Heart left ventricle (tissue), 16 donors: Measurements from ENCODE around the gene NAXE. TPM values are rescaled to one million over a fixed set of nuclear protein-coding genes. Genes with fewer than 3 reads are reported as not detected.

Experiments
- ATAC-seq, 4 donors: fragments of 200-7000 bp; cut with Tn5 transposase; one replicate each; pipeline ENCODE4 v1.9.1; 2020 to 2022; ENCODE audit warnings: moderate library complexity in 4 of 4, mild to moderate bottlenecking in 3 of 4, moderate number of reproducible peaks in 1 of 4
- DNase-seq, 5 donors: peaks; one replicate each; pipeline ENCODE4 v3.0.0-alpha.2; 2020
- H3K27ac ChIP-seq, 12 donors: fragments of 200-600 bp; sonication (generic) in 4 of 12; one replicate each; pipeline versions ENCODE4 v1.5.0 to v1.8.0; 2016 to 2022; ENCODE audit warnings: mild to moderate bottlenecking in 2 of 12
- H3K27me3 ChIP-seq, 9 donors: fragments of 200-600 bp; sonication (generic) in 2 of 9; one replicate each; pipeline versions ENCODE4 v1.5.1 to v1.8.0; 2016 to 2022; ENCODE audit warnings: mild to moderate bottlenecking in 3 of 9
- H3K36me3 ChIP-seq, 9 donors: fragments of 200-600 bp; sonication (generic) in 2 of 9; one replicate each; pipeline versions ENCODE4 v1.5.0 to v1.8.0; 2018 to 2022; ENCODE audit warnings: mild to moderate bottlenecking in 2 of 9
- H3K4me1 ChIP-seq, 12 donors: fragments of 200-600 bp; sonication (generic) in 4 of 12; one replicate each; pipeline versions ENCODE4 v1.5.0 to v1.8.0; 2016 to 2022; ENCODE audit warnings: mild to moderate bottlenecking in 3 of 12
- H3K4me3 ChIP-seq, 12 donors: fragments of 200-600 bp; sonication (generic) in 4 of 12; one replicate each; pipeline versions ENCODE4 v1.5.0 to v1.8.0; 2017 to 2022; ENCODE audit warnings: mild to moderate bottlenecking in 9 of 12, moderate library complexity in 4 of 12
- H3K9me3 ChIP-seq, 12 donors: fragments of 200-600 bp; sonication (generic) in 4 of 12; one replicate each; pipeline versions ENCODE4 v1.5.0 to v1.8.0; 2016 to 2022; ENCODE audit warnings: mild to moderate bottlenecking in 1 of 12
- POLR2A ChIP-seq, 2 donors: fragments of 450-650 bp; IDR thresholded peaks; one replicate each; pipeline ENCODE4 v1.6.1; 2017; ENCODE audit warnings: antibody characterized with exemption in 2 of 2, mild to moderate bottlenecking in 2 of 2, moderate library complexity in 2 of 2
- WGBS, 4 donors: extraction: QIAGEN DNeasy Blood & Tissue Kit in 2 of 4; methylation state at CpG; one replicate each; pipeline versions ENCODE4 v1.1.5 to v1.1.7; 2013 to 2018; 5-methylcytosine and 5-hydroxymethylcytosine counted together
- intact Hi-C, 10 donors: fragments of 100-400 bp; cut with DNase I; formaldehyde crosslinking; loops; one replicate each; pipeline versions ENCODE4 v1.11.1 to v1.14.2; 2022
- polyA plus RNA-seq, 2 donors: library from polyadenylated mRNA; stranded (reverse); fragments of 200-250 nt; gene quantifications; one replicate each; pipeline ENCODE4 v1.2.3, GENCODE V29; 2013
- total RNA-seq, 9 donors: library from RNA; depleted of rRNA in 2 of 9; stranded (reverse); fragments of >200 nt in 2 of 9; fragmentation: NEBNext Ultra II Directional in 3 of 9; extraction: Animal tissue kit (Norgen Biotek cat#: 25700) in 3 of 9; gene quantifications; one replicate each; pipeline versions ENCODE4 v1.1.0 to v1.2.4, GENCODE V29; 2016 to 2023
- TF ChIP-seq, protein P1 (sequence below), 12 donors: fragments of 200-600 bp; sonication (generic) in 4 of 12; IDR thresholded peaks; one replicate each; pipeline versions ENCODE4 v1.5.0 to v1.8.0; 2018 to 2022; ENCODE audit warnings: antibody characterized with exemption in 12 of 12, mild to moderate bottlenecking in 5 of 12
- donor health status: ischemic (EF 13 %, LVEDD 7.1; RV severe dilation, severe dysfunction).
- donor health status: healthy with polysubstance abuse.
- donor health status: DM: no; HTN: yes; CAD: no.
- donor health status: DM: no; HTN: no; CAD: no.
- donor health status: ischemic (EF 25% LVEDD 6.9; RV normal size, moderate dysfunction).
- donor health status: ischemic (EF 25% LVEDD 5.7; RV mildly dilated, moderate dysfunction).
- donor health status: healthy.
- donor health status: DM: yes; HTN: yes; CAD: no.
- donor health status: ischemic (EF 35%, LVEDD 5.7; RV mildly dilated, moderate dysfunction).
- donor health status: nonischemic (EF 11% LVEDD 7.7; RV severe dilation, severe dysfunction).
- donor health status: DM: yes; HTN: yes; CAD: no.
- donor health status: PGD.
- donor health status: ischemic (EF 29% LVEDD 5.4; RV normal size, mild dysfunction).
- donor health status: nonischemic (EF 23%, LVEDD 6.1; RV moderate dilation, normal function).

Gene NAXE
- total and polyA plus RNA-seq, 11 donors, result 75.8 to 141 (median 101) TPM

DNA sequence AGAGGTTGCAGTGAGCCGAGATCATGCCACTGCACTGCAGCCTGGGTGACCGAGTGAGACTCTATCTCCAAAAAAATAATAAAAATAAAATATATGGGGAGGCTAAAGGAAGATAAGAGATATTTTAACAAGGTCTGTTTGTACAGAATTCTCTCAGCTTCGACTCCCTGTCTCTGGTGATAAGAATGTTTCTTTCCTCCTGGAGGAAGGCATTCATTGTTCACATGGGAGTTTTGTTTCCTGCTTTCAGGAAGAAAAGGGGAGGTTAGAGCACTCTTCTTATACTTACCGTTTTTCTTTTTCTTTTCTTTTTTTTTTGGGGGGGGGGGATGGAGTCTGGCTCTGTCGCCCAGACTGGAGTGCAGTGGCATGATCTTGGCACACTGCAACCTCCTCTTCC lies 2.0 kb upstream of the NAXE start:
- peaks cover 0 to 18% (median 6%) of the 10 kb centered on the region in 9 donors for H3K36me3 ChIP-seq
- 48 to 63% (median 58%) methylated on average over 5 of the region's 5 CpGs for WGBS, 4 donors
- TF ChIP-seq POLR2A (IDR thresholded peaks at IDR 0.05), result no peak
- TF ChIP-seq, protein P1, sequence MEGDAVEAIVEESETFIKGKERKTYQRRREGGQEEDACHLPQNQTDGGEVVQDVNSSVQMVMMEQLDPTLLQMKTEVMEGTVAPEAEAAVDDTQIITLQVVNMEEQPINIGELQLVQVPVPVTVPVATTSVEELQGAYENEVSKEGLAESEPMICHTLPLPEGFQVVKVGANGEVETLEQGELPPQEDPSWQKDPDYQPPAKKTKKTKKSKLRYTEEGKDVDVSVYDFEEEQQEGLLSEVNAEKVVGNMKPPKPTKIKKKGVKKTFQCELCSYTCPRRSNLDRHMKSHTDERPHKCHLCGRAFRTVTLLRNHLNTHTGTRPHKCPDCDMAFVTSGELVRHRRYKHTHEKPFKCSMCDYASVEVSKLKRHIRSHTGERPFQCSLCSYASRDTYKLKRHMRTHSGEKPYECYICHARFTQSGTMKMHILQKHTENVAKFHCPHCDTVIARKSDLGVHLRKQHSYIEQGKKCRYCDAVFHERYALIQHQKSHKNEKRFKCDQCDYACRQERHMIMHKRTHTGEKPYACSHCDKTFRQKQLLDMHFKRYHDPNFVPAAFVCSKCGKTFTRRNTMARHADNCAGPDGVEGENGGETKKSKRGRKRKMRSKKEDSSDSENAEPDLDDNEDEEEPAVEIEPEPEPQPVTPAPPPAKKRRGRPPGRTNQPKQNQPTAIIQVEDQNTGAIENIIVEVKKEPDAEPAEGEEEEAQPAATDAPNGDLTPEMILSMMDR (IDR thresholded peaks at IDR 0.05), result no peak
- H3K4me1 ChIP-seq, result peaks cover 0 to 17% (median 12%) of the 10 kb centered on the region in 12 donors
- H3K27ac ChIP-seq, result no peak overlapping the region
- DNase-seq (no peak), ATAC-seq (no peak)
- no peaks in the 10 kb centered on the region for H3K27me3 ChIP-seq
- intact Hi-C loops, result no loop called here
- H3K4me3 ChIP-seq, result no peak overlapping the region
- no peaks in the 10 kb centered on the region for H3K9me3 ChIP-seq

DNA sequence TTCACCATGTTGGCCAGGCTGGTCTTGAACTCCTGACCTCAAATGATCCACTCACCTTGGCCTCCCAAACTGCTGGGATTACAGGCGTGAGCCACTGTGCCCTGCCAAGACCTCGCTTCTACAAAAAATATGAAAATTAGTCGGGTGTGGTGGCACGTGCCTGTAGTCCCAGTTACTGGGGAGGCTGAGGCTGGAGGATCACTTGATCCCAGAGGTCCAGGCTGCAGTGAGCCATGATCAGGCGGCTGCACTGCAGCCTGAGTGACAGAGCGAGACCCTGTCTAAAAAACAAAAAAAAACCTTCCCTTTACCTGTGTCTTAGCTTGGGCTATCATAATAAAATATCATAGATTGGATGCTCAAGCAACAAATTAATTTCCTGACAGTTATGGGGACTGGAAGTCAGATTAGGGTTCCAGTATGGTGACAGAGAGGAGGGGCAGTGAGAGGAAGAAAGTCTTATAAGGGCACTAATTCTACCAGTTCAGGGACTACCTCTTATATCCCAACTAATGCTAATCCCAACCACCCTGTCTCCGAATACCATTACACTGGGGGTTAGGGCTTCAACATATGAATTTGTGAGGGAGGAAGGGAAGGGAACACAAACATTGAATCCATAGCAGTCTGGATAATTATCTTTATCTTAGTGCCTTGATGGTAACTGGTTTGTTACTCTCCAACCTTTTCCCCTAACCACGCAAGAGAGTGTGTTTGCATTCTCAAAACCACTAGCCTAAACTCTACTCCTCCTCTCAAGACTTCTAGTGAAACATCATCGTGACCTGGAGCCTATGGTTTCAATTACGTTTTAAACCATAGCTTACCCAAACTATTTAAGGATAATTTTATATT lies 1.0 kb upstream of the NAXE start:
- Histone ChIP-seq H3K27ac (peak overlapping the region in 8 of 12 donors; percentile 76 to 94 (median 90)), H3K27me3 (no peaks in the 10 kb centered on the region), H3K4me3 (peak overlapping the region in 7 of 12 donors; percentile 84 to 95 (median 90)), H3K36me3 (peaks cover 0 to 28% (median 16%) of the 10 kb centered on the region in 9 donors), H3K9me3 (no peaks in the 10 kb centered on the region), H3K4me1 (peaks cover 0 to 17% (median 12%) of the 10 kb centered on the region in 12 donors)
- DNase-seq, result no peak
- no peak for ATAC-seq
- TF ChIP-seq, protein P1 (IDR thresholded peaks at IDR 0.05), result no peak
- TF ChIP-seq POLR2A (IDR thresholded peaks at IDR 0.05), result no peak
- intact Hi-C loops, result loop anchor here in 4 of 10 donors (5.0 kb wide), 4 partner anchors 83 to 133 kb away; partner anchors contain the start of gene MEF2D (in 1 of the 4)
- 88 to 92% (median 90%) methylated on average over 10 of the region's 10 CpGs for WGBS, 4 donors

DNA sequence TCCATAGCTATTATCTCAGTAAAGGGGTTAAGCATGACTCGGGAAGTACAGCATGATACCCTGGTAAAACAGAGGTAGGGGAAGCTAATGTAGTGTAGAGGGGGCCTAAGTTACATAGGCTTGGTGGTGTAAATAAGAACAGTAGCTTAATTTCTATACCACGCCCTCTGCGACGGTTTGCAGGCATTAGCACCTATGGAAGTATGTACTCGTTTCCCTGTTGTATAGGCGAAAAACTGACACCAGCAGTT lies 470 bp upstream of the NAXE start:
- no peak for TF ChIP-seq POLR2A (IDR thresholded peaks at IDR 0.05)
- TF ChIP-seq, protein P1 (IDR thresholded peaks at IDR 0.05), result no peak
- Histone ChIP-seq H3K27me3 (no peaks in the 10 kb centered on the region), H3K9me3 (no peaks in the 10 kb centered on the region), H3K36me3 (peaks cover 0 to 32% (median 22%) of the 10 kb centered on the region in 9 donors), H3K4me1 (peaks cover 0 to 17% (median 12%) of the 10 kb centered on the region in 12 donors), H3K4me3 (peak overlapping the region; percentile 75 to 97 (median 89)), H3K27ac (peak overlapping the region; percentile 76 to 94 (median 86))
- 22 to 43% (median 28%) methylated on average over 6 of the region's 6 CpGs for WGBS, 4 donors
- ATAC-seq, result no peak
- DNase-seq, result no peak
- intact Hi-C loops, result loop anchor here in 4 of 10 donors (5.0 kb wide), 4 partner anchors 84 to 134 kb away; partner anchors contain the start of gene MEF2D (in 1 of the 4)

DNA sequence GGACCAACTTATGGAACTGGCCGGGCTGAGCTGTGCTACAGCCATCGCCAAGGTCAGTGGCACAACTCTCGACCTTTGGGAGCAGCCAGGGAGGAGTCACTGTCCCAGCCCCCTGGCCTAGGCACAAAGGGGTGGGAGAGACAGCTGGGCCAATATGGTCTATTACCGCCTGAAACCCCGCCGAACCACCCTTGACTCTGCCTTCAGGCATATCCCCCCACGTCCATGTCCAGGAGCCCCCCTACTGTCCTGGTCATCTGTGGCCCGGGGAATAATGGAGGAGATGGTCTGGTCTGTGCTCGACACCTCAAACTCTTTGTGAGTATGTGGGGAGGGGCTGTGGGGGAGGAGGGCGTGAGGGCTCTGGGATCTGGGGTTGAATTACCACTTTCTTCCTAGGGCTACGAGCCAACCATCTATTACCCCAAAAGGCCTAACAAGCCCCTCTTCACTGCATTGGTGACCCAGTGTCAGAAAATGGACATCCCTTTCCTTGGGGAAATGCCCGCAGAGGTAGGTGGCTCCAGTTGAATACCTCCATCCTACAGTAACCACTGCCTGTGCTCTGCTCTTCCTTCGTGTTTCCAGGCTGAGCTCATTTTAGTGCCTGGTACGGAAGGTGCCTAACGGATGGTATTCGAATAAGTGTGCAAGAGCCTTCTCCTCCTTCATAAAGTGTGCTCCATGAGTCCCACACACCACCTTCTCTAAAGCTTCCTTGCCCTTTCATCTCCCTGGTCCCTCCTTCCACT lies 758 bp downstream of the NAXE start:
- Histone ChIP-seq H3K36me3 (peaks cover 0 to 44% (median 34%) of the 10 kb centered on the region in 9 donors), H3K27me3 (no peaks in the 10 kb centered on the region), H3K4me1 (peaks cover 0 to 17% (median 12%) of the 10 kb centered on the region in 12 donors), H3K4me3 (peak overlapping the region; percentile 75 to 97 (median 89)), H3K27ac (peak overlapping the region; percentile 76 to 94 (median 86)), H3K9me3 (no peaks in the 10 kb centered on the region)
- TF ChIP-seq POLR2A (IDR thresholded peaks at IDR 0.05), result no peak
- TF ChIP-seq, protein P1 (IDR thresholded peaks at IDR 0.05), result no peak
- ATAC-seq, result peak in 1 of 4 donors; percentile 22
- no peak for DNase-seq
- intact Hi-C loops, result loop anchor here in 4 of 10 donors (5.0 kb wide), 4 partner anchors 85 to 135 kb away; partner anchors contain the start of gene MEF2D (in 1 of the 4)
- WGBS, 4 donors, result 51 to 57% (median 55%) methylated on average over 15 to 16 of the region's 16 CpGs
